NOMO-1 treated with dmso at 0.1 percent for 144 hours (cell line): ENCODE data around the gene PHIP.

ENCODE experiments used
- DNase-seq: peaks from one replicate; lab custom pipeline; 2025; ENCODE audit not compliant: unreplicated experiment; lab: John Stamatoyannopoulos, UW

Gene PHIP

GRCh38 chr6:79011940-79012339, 66.1 kb downstream of the PHIP start:
- no peak for DNase-seq

DNA sequence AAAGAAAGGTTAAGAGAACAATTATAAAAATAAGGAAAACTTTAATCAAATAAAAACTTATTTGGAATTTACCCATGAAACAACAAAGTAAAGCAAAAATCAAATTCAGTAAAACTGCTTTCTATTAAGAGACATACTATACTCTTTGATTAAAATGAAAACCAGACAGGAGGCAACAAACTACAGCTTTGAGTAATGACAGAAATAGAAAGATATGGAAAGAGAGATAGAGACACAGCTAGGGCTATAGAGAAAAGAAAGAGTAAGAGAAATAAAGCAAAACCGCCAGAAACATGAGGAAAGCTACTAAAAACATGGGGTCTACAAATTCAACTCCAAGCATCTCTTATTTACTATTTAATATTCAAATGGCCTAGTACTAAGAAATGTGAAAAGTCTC, 67.6 kb downstream of the PHIP start:
- no peak for DNase-seq

DNA sequence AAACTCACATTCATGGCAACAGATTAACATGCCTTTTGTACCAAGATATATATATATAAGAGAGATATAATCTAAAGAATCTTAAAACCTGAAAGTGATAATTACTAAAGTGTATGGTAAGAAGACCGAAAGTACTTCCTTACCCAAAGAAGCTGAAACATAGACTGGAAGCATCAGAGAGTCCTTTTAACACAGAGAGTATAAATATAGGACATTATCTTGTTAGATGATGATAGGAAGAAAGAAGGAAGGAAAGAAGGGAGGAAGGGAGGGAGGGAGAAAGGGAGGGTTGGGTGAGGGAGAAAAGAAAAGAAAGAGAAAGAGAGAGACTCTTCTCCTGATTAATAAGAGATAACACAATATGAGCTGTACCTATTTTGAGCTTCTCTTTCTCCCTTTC, 68.2 kb downstream of the PHIP start:
- DNase-seq = no peak

DNA sequence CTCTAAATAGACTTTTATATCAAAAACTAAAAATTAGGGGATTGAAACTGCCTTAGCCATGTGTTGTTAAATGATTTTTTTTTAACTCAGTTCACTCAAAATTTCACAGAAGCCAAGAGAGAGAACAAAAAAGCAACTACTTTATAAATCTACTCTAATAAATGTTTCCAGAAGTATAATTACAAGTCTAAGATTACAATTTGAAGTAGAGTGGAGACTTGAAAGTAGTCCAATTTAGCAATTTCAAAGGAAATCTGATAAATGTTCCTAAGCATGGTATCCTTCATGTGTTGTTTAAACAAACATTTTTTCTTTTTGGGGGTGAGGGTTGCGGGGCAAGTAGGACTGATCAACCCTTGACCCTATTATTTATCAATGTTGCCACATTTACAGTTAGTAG, 72.6 kb downstream of the PHIP start:
- no peak for DNase-seq

- DNase-seq = no peak
Observed at GRCh38 chr6:79005024-79005423, 73.0 kb downstream of the PHIP start.

- no peak for DNase-seq
Observed at GRCh38 chr6:79004239-79004638, 73.8 kb downstream of the PHIP start.

- DNase-seq = no peak
Observed at GRCh38 chr6:79001415-79001814, 76.6 kb downstream of the PHIP start.

DNA sequence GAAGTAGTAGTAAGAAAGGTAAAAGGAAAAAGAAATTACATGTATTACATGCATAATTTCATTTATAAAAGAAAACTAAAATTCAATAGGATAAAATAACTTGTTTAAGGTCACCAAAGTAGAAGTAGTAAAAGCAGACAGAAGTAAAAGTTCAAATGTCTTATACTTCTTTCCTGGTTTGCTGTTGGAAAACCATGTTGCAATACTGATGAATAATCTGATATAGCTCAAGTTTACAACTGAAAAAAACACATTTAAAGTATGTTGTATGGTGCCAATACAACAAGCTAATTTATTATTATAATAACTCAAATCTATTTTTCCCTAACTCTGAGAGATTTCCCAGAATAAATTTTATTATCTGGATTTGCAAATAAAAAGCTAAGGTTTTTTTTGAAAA, 78.3 kb downstream of the PHIP start:
- DNase-seq = no peak

DNA sequence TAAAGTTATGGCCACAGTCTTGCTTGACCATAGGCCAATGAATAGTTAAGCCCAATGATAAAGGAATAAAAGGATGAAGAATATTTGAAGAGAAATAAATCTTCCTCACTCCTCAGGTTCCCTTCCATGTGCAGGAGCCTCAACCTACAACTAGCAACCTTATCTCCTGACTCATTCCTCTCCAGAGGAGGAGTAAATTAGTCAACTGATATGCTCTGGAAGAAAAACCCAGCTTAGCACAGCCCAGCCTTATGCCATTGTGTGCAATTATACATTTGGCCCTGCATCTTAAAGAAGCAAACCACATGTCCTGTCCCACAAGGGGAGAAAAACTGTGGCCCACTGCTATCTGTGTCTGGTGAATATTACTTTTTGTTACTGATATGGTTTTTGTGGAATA, 82.1 kb downstream of the PHIP start:
- no peak for DNase-seq

- no peak for DNase-seq
Observed at GRCh38 chr6:78995346-78995745, 82.7 kb downstream of the PHIP start.

DNA sequence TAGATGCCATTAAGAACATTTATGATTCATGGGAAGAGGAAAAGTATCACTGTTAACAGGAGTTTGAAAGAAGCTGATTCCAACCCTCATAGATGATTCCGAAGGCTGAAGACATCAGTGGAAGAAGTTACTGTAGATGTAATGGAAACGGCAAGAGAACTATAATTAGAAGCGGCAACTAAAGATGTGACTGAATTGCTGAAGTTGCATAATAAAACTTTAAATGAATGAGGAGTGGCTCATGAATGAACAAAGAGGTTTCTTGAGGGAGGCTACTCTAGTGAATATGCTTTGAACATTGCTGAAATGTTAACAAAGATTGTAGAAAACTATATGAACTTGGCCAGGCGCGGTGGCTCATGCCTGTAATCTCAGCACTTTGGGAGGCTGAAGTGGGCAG, 84.1 kb downstream of the PHIP start:
- no peak for DNase-seq

DNA sequence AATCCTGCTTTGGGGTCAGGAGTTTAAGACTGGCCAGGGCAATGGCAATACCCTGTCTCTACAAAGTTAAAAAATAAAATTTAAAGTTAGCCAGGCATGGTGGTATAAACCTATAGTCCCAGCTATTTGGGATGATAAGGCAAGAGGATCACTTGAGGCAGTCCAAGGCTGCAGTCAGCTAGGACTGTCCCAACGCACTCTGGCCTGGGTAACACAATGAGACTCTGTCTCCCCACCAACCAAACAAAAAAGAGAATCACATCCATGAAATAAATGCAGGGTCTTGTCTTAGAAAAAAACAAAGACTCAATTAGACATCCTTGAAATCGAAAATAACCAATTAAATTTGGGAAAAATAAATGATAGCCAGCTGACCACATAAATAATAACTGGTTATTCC, 88.9 kb downstream of the PHIP start:
- no peak for DNase-seq

DNA sequence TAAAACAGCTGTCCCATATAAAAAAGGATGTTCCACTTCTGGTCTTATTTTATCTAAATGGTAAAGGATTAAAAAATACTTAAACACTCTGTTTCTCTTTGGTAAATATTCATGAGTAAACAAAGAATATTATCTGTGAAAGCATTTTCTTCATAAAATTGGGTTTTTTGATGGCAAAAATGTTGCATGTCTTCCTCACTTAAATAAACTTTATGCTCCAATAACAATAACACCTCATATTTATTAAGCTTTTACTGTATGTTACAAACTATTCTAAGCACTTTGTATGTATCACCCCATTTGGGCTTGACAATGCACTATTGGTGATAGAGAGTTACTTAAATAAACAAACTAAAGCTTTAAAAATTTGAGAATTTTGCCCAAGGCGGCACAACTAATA, 91.9 kb downstream of the PHIP start:
- DNase-seq = no peak

GRCh38 chr6:78984225-78984950, 93.7 kb downstream of the PHIP start:
- DNase-seq = no peak

DNA sequence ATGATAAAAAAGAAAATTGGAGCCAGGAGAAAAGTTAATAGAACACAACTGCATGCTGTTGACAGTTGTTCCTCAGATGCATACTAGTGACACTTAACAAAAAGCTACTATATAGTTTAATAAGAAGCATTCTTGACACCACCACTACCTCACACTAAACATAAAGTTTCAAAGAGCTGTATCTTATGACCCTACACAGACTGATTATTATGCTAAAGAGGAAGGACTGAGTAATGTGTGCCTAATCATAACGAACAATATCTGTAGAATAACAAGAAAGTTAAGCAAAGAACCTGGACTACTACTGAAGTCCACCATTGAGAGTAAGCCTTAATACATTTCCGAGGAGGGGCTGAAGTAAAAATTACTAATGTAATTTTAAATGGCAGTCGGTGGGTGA, 110.9 kb downstream of the PHIP start:
- no peak for DNase-seq

DNA sequence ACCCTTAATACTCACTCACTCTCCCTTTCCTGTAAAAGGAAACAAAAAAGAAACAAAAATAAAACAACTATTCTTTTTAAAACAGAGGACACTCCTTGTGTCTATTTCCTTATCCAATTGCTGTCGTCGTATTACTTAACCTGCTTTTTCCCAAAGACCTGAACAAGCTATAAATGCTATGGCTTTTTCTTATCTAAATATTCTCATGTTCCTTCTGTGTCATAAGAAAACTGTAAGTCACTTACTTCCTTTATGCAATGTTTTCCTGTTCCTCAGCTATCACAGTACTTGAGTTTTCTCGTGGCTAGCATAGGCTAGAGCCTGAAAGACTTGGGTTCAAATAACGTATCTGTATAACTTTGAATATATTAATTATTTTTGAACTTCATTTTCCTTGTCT, 111.5 kb downstream of the PHIP start:
- DNase-seq = no peak

DNA sequence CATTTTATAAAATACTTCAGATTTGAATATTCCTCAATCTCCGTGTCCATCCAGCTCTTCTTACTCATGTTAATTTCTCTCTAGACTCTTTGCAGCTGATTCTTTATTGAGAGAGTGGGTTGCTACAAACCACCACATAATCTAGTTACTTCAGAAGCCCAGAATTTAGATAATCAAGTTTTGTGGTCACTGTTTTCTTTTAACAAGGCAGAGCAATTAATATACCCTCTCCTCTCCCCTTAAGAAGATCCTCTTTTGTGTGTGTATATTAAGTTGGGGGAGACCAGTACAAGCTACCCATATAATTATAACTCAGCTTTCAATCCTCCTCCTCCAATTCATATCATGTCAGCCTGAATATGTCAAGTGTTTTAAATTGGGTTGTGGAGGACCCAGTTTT, 115.6 kb downstream of the PHIP start:
- no peak for DNase-seq

GRCh38 chr6:78954740-78955139, 123.3 kb downstream of the PHIP start:
- DNase-seq = no peak

- no peak for DNase-seq
Observed at GRCh38 chr6:78953798-78954197, 124.3 kb downstream of the PHIP start.

DNA sequence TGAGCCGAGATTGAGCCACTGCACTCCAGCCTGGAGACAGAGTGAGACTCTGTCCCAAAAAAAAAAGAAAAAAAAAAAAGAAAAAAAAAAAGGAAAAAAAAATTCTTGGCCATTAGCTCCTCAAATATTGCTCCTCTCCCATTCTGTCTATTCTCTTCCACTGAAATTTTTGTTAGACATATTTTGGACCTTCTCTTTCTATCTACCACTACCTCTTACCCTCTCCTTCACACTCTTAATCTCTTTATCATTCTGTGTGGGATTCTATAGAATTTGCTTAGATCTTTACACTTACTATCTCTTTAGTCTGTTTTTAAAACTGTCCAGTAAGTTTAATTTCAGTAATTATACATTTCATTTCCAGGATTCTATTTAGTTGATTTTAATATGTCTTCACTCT, 125.7 kb downstream of the PHIP start:
- DNase-seq = no peak

- DNase-seq = no peak
Observed at GRCh38 chr6:78948785-78949184, 129.3 kb downstream of the PHIP start.

- DNase-seq = no peak
Observed at GRCh38 chr6:78947962-78948361, 130.1 kb downstream of the PHIP start.

DNA sequence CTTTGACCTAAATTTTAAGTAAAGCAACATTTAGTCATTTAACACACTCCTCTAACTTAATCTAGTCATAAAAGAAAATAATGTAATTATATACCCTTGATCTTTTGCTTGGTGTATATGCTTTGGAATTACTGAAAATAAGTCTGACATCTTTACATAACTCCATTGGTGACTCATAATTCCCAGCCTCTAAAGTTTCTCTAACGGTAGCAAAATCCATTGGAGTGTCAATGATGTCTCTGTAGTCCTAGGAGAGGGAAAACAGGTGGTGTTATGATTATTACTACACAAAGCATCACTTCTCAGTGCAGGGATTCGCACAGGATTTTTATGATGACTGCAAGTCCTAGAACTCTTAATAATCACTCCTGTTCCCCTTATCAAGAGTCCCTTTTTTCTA, 130.5 kb downstream of the PHIP start:
- DNase-seq = no peak

DNA sequence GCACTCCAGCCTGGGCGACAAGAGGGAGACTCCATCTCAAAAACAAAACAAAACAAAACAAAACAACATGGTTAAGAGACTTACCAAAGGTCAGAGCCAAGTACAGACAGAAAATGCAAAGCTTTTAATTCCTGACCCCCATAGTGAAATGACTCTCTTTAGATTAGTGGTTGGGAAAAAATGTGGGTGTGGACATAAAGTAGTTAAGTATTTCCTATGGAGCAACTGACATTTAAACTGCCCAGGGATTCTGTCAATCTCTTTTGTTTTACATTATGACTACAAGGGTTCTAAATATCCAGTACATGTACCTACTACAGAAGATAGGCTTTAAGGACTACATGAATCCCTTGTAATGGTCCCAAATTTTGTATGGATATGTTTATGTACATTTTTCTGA, 135.6 kb downstream of the PHIP start:
- DNase-seq = no peak
